HEK293T (cell line): ENCODE results near the gene RHOA.

Experiments
- BHLHE40 ChIP-seq: fragments of 450-650 bp; IDR thresholded peaks from 2 replicates; pipeline ENCODE4 v1.6.1; 2016; ENCODE audit warnings: mild to moderate bottlenecking, moderate library complexity, borderline replicate concordance
- CTBP1 ChIP-seq: fragments of 450-650 bp; IDR thresholded peaks from 2 replicates; pipeline ENCODE4 v1.6.1; 2016; ENCODE audit warnings: borderline replicate concordance
- TARDBP ChIP-seq: fragments of 450-650 bp; IDR thresholded peaks from 2 replicates; pipeline ENCODE4 v1.6.1; 2016
- ZNF384 ChIP-seq: fragments of 450-650 bp; IDR thresholded peaks from 2 replicates; pipeline ENCODE4 v1.6.1; 2016

- no peak for TF ChIP-seq BHLHE40
- TF ChIP-seq TARDBP = no peak
- TF ChIP-seq ZNF384 = no peak
- no peak for TF ChIP-seq CTBP1
Observed at GRCh38 chr3:49385617-49386016, 26.2 kb downstream of the RHOA start.
